Thyroid gland (tissue), 4 donors: ENCODE results near the gene DLGAP5. TPM values are rescaled to one million over a fixed set of nuclear protein-coding genes. Genes with fewer than 3 reads are reported as not detected.

Source experiments
- DNase-seq, 2 donors: peaks; one replicate each; pipeline ENCODE4 v3.0.0-alpha.2; 2019
- H3K27ac ChIP-seq, 3 donors: fragments of 200-600 bp; sonication (generic); 1 replicate in 2 of 3; 2 replicates in 1 of 3; pipeline ENCODE4 v1.5.1; 2016 to 2019; ENCODE audit warnings: mild to moderate bottlenecking in 1 of 3, moderate library complexity in 1 of 3
- H3K27me3 ChIP-seq: fragments of 200-600 bp; sonication (generic); one replicate; pipeline ENCODE4 v1.5.1; 2019
- H3K36me3 ChIP-seq, 2 donors: fragments of 200-600 bp; sonication (generic); one replicate each; pipeline ENCODE4 v1.5.1; 2016 to 2019
- H3K4me1 ChIP-seq, 2 donors: fragments of 200-600 bp; sonication (generic); one replicate each; pipeline ENCODE4 v1.5.1; 2017 to 2019
- H3K4me3 ChIP-seq, 3 donors: fragments of 200-600 bp; sonication (generic); replicated peaks in 1 of 3; 1 replicate in 2 of 3; 2 replicates in 1 of 3; pipeline ENCODE4 v1.5.1; 2016; ENCODE audit warnings: mild to moderate bottlenecking in 1 of 3
- H3K9me3 ChIP-seq: fragments of 200-600 bp; sonication (generic); one replicate; pipeline ENCODE4 v1.5.1; 2017
- POLR2A ChIP-seq, 2 donors: fragments of 450-650 bp; IDR thresholded peaks; one replicate each; pipeline ENCODE4 v1.6.1; 2017; ENCODE audit warnings: antibody characterized with exemption in 2 of 2, mild to moderate bottlenecking in 2 of 2, moderate library complexity in 1 of 2
- WGBS, 2 donors: methylation state at CpG; one replicate each; pipeline ENCODE4 v1.1.5; 2017; 5-methylcytosine and 5-hydroxymethylcytosine counted together
- intact Hi-C: fragments of 100-400 bp; cut with DNase I; formaldehyde crosslinking; loops from one replicate; pipeline ENCODE4 v1.15.1; 2023
- total RNA-seq, 4 donors: library from RNA; depleted of rRNA; stranded (reverse); fragments of >200 nt; gene quantifications; one replicate each; pipeline ENCODE4 v1.2.3, GENCODE V29; 2016
- TF ChIP-seq, protein P1 (sequence below), 6 experiments: fragments of 200-600 bp in 3 of 6; fragments of 450-650 bp in 3 of 6; sonication (generic) in 3 of 6; IDR thresholded peaks; one replicate each; pipeline ENCODE4 v1.5.1; 2016 to 2019; ENCODE audit warnings: antibody characterized with exemption in 6 of 6, mild to moderate bottlenecking in 2 of 6, inconsistent platforms in 1 of 6, moderate library complexity in 1 of 6

Gene DLGAP5
- total RNA-seq, 4 donors from 2014 or later, result 0.22 to 0.42 (median 0.27) TPM; not detected in 1

DNA sequence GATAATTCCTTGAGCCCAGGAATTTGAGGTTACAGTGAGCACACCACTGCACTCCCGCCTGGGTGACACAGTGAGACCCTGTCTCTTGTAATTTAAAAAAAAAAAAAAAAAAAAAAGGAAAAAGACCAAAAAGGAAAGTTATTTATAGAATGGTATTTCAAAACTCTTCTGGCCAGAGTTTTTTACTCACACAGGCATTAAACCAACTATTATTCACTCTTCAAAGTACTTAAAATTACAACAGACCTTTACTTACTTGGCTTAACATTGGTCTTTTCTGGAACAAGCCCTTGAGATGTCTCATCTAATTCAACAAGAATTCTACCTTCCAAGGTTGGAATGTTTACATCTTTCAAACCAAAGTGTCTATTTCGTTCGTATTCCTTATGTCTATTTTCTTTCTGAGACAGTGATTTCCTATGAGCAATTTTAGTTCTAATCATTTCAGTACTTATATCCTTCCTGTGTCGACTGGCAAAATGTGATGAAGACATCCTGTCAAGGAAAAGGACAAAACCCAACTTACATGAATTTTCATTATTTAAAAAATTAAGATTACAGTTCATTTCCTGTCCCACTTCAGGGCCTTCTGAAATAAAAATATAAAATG is 2.6 kb downstream of the DLGAP5 start:
- H3K27me3 ChIP-seq, result no peaks in the 10 kb centered on the region

DNA sequence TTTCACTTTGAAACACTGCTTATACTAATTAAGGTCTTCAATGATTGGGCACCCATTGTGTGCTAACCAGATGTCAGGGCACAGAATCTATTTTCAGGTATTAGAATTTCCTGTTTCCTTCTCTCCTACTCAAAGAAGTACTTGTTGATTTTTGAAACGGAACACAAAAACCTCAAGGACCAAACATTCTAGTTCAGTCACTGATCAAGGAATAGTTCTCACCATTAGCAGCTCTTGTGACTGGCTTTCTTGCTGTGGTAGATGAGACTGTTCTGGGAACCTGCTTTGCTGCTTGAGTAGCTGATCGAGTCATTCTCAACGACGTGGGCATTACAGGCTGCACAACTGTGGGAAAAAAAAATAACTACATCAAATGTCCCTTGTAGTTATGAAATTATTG is 11.0 kb downstream of the DLGAP5 start:
- Histone ChIP-seq H3K4me1 (peaks cover 4 to 18% of the 10 kb centered on the region in 2 donors), H3K9me3 (no peaks in the 10 kb centered on the region), H3K4me3 (no peak overlapping the region), H3K27me3 (no peaks in the 10 kb centered on the region), H3K36me3 (no peaks in the 10 kb centered on the region), H3K27ac (peak overlapping the region; percentile 32 to 64 (median 58))
- no peak for TF ChIP-seq POLR2A (IDR thresholded peaks at IDR 0.05)
- TF ChIP-seq, protein P1, sequence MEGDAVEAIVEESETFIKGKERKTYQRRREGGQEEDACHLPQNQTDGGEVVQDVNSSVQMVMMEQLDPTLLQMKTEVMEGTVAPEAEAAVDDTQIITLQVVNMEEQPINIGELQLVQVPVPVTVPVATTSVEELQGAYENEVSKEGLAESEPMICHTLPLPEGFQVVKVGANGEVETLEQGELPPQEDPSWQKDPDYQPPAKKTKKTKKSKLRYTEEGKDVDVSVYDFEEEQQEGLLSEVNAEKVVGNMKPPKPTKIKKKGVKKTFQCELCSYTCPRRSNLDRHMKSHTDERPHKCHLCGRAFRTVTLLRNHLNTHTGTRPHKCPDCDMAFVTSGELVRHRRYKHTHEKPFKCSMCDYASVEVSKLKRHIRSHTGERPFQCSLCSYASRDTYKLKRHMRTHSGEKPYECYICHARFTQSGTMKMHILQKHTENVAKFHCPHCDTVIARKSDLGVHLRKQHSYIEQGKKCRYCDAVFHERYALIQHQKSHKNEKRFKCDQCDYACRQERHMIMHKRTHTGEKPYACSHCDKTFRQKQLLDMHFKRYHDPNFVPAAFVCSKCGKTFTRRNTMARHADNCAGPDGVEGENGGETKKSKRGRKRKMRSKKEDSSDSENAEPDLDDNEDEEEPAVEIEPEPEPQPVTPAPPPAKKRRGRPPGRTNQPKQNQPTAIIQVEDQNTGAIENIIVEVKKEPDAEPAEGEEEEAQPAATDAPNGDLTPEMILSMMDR (IDR thresholded peaks at IDR 0.05), result no peak
- DNase-seq, result peak; percentile 47 to 53
- intact Hi-C loops, result no loop called here
- 18 to 40% methylated on average over 4 of the region's 4 CpGs for WGBS, 2 donors

More for the DNA sequence above, 2.6 kb downstream of the DLGAP5 start:
- WGBS, 2 donors, result 72 to 83% methylated on average over 4 of the region's 4 CpGs
- Histone ChIP-seq H3K9me3 (no peaks in the 10 kb centered on the region), H3K4me3 (no peak overlapping the region), H3K4me1 (peaks cover 5 to 6% of the 10 kb centered on the region in 2 donors), H3K27ac (no peak overlapping the region), H3K36me3 (no peaks in the 10 kb centered on the region)
- no peak for TF ChIP-seq POLR2A (IDR thresholded peaks at IDR 0.05)
- TF ChIP-seq, protein P1 (IDR thresholded peaks at IDR 0.05), result no peak
- no peak for DNase-seq
- intact Hi-C loops, result no loop called here

DNA sequence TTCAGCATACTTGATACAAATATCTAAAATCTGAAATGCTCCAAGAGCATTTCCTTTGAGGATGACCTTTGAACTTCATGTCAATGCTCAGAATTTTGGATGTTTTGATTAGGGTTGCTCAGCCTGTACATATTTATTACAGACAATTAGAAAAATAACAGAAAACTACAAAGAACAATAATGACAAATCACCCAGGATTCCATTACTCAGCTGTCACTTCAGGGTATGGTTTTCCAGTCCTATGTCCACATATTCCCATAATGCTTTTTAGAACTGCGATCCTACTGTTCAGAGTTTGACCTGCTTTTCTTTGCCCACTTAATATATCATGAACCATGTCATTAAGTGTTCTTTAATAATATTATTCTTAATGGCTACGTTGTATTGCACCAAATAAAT is 11.4 kb downstream of the DLGAP5 start:
- peak overlapping the region in 1 of 3 donors; percentile 32 for H3K27ac ChIP-seq
- H3K4me3 ChIP-seq, result no peak overlapping the region
- no peak for DNase-seq
- TF ChIP-seq POLR2A (IDR thresholded peaks at IDR 0.05), result no peak
- TF ChIP-seq, protein P1 (IDR thresholded peaks at IDR 0.05), result no peak
- H3K27me3 ChIP-seq, result no peaks in the 10 kb centered on the region
- intact Hi-C loops, result no loop called here
- peaks cover 4 to 18% of the 10 kb centered on the region in 2 donors for H3K4me1 ChIP-seq
- WGBS, 2 donors, result 63 to 67% methylated on average over 2 of the region's 2 CpGs
- no peaks in the 10 kb centered on the region for H3K36me3 ChIP-seq
- no peaks in the 10 kb centered on the region for H3K9me3 ChIP-seq

DNA sequence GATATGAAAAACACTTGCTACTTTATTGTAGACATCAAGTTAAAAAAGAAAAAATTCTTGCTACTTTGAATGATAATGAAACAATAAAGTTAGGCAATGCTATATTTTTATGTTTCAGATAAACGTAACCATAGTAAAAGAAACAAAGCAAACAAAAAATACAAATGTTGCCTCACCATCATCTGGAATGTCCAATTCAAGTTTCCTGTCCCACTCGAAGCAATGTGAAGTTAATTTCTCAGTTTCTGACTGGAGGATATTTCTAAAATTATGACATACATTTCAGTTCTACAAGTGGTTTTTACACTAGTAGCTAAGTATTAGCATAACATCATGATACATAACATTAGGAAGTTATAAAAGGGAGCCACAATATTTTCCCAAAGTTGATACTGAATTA is 20.9 kb downstream of the DLGAP5 start:
- WGBS, 2 donors, result 84% methylated on average over 2 of the region's 2 CpGs
- Histone ChIP-seq H3K4me1 (no peaks in the 10 kb centered on the region), H3K36me3 (no peaks in the 10 kb centered on the region)

DNA sequence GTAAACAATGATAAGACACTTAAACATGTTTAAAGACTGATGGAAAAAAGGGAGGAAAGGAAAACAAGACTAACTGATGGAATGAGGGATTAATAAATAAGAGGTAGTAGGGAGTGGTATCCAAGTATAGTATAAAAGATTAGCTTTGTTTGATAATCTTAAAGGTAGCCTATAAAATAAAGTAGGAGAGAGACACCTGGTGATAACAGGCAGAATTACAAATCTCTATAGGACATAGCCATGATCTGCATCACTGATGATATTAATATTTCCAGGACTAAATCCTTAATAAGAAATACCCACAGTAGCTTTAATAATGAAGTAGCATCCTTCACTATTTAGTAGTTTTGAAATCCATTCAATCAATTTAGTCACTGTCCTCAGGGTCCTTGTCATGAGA is 30.4 kb downstream of the DLGAP5 start:
- Histone ChIP-seq H3K27ac (no peak overlapping the region), H3K9me3 (no peaks in the 10 kb centered on the region)

More for the DNA sequence above, 20.9 kb downstream of the DLGAP5 start:
- intact Hi-C loops, result no loop called here
- TF ChIP-seq POLR2A (IDR thresholded peaks at IDR 0.05), result no peak
- TF ChIP-seq, protein P1 (IDR thresholded peaks at IDR 0.05), result no peak
- H3K27ac ChIP-seq, result no peak overlapping the region
- no peaks in the 10 kb centered on the region for H3K9me3 ChIP-seq
- DNase-seq, result no peak
- H3K27me3 ChIP-seq, result no peaks in the 10 kb centered on the region
- no peak overlapping the region for H3K4me3 ChIP-seq

More for the DNA sequence above, 30.4 kb downstream of the DLGAP5 start:
- TF ChIP-seq, protein P1 (IDR thresholded peaks at IDR 0.05), result peak in 5 of 6 experiments; percentile 28 to 89 (median 67)
- TF ChIP-seq POLR2A (IDR thresholded peaks at IDR 0.05), result no peak
- Histone ChIP-seq H3K4me1 (no peaks in the 10 kb centered on the region), H3K36me3 (no peaks in the 10 kb centered on the region), H3K27me3 (no peaks in the 10 kb centered on the region), H3K4me3 (no peak overlapping the region)
- intact Hi-C loops, result no loop called here
- no peak for DNase-seq
